HuH-7 (cell line): ENCODE data around the gene MLH3.

Experiments used
- DNase-seq: peaks from one replicate; pipeline ENCODE4 v3.0.0; 2011; ENCODE audit warnings: low spot score

The MLH3 gene

DNA sequence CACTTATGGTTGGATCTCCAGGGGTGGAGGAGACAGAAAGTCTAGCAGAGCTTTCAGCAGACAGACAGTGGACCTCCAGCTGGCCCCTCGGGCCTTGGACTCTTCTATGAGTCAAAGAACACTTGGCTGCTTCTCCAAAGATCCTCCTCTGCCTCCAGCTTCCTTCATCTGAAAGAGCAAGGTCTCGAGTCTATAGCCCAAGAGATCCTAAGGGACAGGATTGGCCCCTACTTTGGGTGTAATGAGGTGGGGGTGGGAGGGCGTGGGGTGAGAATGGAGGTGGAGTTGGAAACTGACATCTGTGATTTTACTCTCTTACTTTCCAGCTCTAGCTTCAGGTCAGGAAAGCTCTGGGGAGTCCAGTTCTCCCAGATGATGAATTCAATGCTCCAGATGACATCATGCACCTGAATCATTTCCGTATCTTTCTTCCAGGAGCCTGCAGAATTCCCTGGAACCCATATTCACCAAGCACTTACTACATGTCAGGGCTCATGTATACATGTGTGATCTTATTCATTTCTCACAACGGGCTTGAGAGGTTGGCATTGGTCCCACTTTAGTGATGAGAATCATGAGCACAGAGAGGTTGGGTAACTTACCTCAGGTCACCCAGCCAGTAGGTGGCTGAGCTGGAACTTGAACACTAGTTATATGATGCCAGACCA, 85.6 kb downstream of the MLH3 start:
- DNase-seq: no peak

- no peak for DNase-seq
These were observed 86.3 kb downstream of the MLH3 start for GRCh38 chr14:74964787-74965485.
